WTC11 (cell line): ENCODE results near the gene TMCO2.

Experiments
- ATF1 ChIP-seq: sonication (generic); formaldehyde crosslinking; IDR thresholded peaks from 2 replicates; pipeline ENCODE4 v1.8.1; 2023; ENCODE audit warnings: mild to moderate bottlenecking, moderate library complexity, missing genetic modification reagents
- CREB1 ChIP-seq: sonication (generic); formaldehyde crosslinking; IDR thresholded peaks from 2 replicates; pipeline ENCODE4 v1.8.0; 2023; ENCODE audit warnings: mild to moderate bottlenecking, missing genetic modification reagents
- GTF2I ChIP-seq: fragments of 250-450 bp; sonication (Bioruptor Pico); conservative IDR thresholded peaks from 2 replicates; pipeline ENCODE4 v1.4.0; 2021; ENCODE audit warnings: mild to moderate bottlenecking
- KAT7 ChIP-seq: sonication (generic); formaldehyde crosslinking; IDR thresholded peaks from 2 replicates; pipeline ENCODE4 v1.8.1; 2023; ENCODE audit warnings: missing genetic modification reagents, mild to moderate bottlenecking, borderline replicate concordance
- NFYB ChIP-seq: sonication (generic); formaldehyde crosslinking; conservative IDR thresholded peaks from 2 replicates; pipeline ENCODE4 v1.8.0; 2022; ENCODE audit warnings: low read depth, missing genetic modification reagents
- NR2C2 ChIP-seq: sonication (generic); formaldehyde crosslinking; IDR thresholded peaks from 2 replicates; pipeline ENCODE4 v1.8.0; 2022; ENCODE audit warnings: mild to moderate bottlenecking, missing genetic modification reagents
- NR3C1 ChIP-seq: sonication (generic); formaldehyde crosslinking; conservative IDR thresholded peaks from 2 replicates; pipeline ENCODE4 v1.8.1; 2023; ENCODE audit warnings: low read depth, mild to moderate bottlenecking, missing genetic modification reagents
- SOX15 ChIP-seq: fragments of 250-450 bp; sonication (Bioruptor Pico); IDR thresholded peaks from 2 replicates; pipeline ENCODE4 v1.9.0; 2021; ENCODE audit warnings: mild to moderate bottlenecking
- TEAD4 ChIP-seq: sonication (generic); formaldehyde crosslinking; IDR thresholded peaks from 2 replicates; pipeline ENCODE4 v1.8.0; 2022; ENCODE audit warnings: mild to moderate bottlenecking, missing genetic modification reagents
- TF ChIP-seq, protein P1 (sequence below): fragments of 200-600 bp; IDR thresholded peaks from 2 replicates; pipeline ENCODE4 v1.8.0; 2022; ENCODE audit warnings: antibody characterized with exemption
- TF ChIP-seq, protein P2 (sequence below): sonication (generic); formaldehyde crosslinking; IDR thresholded peaks from 2 replicates; pipeline ENCODE4 v1.8.1; 2022; ENCODE audit warnings: low read depth, mild to moderate bottlenecking, moderate library complexity, missing genetic modification reagents, borderline replicate concordance
- TF ChIP-seq, protein P3 (sequence below): sonication (generic); formaldehyde crosslinking; conservative IDR thresholded peaks from 2 replicates; pipeline ENCODE4 v1.8.1; 2022; ENCODE audit warnings: mild to moderate bottlenecking, missing genetic modification reagents
- TF ChIP-seq, protein P4 (sequence below): sonication (generic); formaldehyde crosslinking; IDR thresholded peaks from 2 replicates; pipeline ENCODE4 v1.8.1; 2022; ENCODE audit warnings: mild to moderate bottlenecking, missing genetic modification reagents, moderate library complexity, borderline replicate concordance
- TF ChIP-seq, protein P5 (sequence below): sonication (generic); formaldehyde crosslinking; IDR thresholded peaks from 2 replicates; pipeline ENCODE4 v1.8.1; 2022; ENCODE audit warnings: low read depth, missing genetic modification reagents, borderline replicate concordance

DNA sequence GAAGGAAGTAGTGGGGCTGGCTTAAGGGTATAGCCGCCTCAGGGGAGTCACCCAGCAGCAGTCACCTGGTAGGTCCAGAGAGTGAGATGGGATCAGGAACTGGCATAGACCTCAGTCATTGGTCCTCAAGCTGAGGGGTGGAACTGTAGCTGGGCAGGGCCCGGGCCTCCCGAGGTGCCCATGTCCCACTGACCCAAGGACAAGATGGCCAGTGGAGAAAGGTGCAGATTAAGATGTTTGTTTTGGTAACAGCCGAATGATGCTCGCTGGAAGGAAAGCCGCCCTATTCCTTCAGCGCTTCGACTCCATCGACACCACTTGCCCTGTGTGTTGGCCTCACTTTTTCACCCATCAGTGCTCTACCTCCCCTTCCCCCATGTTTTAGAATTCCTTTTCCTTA, 52.9 kb downstream of the TMCO2 start:
- TF ChIP-seq, protein P1, sequence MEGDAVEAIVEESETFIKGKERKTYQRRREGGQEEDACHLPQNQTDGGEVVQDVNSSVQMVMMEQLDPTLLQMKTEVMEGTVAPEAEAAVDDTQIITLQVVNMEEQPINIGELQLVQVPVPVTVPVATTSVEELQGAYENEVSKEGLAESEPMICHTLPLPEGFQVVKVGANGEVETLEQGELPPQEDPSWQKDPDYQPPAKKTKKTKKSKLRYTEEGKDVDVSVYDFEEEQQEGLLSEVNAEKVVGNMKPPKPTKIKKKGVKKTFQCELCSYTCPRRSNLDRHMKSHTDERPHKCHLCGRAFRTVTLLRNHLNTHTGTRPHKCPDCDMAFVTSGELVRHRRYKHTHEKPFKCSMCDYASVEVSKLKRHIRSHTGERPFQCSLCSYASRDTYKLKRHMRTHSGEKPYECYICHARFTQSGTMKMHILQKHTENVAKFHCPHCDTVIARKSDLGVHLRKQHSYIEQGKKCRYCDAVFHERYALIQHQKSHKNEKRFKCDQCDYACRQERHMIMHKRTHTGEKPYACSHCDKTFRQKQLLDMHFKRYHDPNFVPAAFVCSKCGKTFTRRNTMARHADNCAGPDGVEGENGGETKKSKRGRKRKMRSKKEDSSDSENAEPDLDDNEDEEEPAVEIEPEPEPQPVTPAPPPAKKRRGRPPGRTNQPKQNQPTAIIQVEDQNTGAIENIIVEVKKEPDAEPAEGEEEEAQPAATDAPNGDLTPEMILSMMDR = no peak
- TF ChIP-seq, protein P2, sequence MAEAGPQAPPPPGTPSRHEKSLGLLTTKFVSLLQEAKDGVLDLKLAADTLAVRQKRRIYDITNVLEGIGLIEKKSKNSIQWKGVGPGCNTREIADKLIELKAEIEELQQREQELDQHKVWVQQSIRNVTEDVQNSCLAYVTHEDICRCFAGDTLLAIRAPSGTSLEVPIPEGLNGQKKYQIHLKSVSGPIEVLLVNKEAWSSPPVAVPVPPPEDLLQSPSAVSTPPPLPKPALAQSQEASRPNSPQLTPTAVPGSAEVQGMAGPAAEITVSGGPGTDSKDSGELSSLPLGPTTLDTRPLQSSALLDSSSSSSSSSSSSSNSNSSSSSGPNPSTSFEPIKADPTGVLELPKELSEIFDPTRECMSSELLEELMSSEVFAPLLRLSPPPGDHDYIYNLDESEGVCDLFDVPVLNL (CRISPR knock-in tag) = no peak
- TF ChIP-seq, protein P3, sequence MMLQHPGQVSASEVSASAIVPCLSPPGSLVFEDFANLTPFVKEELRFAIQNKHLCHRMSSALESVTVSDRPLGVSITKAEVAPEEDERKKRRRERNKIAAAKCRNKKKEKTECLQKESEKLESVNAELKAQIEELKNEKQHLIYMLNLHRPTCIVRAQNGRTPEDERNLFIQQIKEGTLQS (CRISPR knock-in tag) = no peak
- TF ChIP-seq, protein P4, sequence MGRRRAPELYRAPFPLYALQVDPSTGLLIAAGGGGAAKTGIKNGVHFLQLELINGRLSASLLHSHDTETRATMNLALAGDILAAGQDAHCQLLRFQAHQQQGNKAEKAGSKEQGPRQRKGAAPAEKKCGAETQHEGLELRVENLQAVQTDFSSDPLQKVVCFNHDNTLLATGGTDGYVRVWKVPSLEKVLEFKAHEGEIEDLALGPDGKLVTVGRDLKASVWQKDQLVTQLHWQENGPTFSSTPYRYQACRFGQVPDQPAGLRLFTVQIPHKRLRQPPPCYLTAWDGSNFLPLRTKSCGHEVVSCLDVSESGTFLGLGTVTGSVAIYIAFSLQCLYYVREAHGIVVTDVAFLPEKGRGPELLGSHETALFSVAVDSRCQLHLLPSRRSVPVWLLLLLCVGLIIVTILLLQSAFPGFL = no peak
- TF ChIP-seq ATF1 (CRISPR knock-in tag) (no peak), NR3C1 (CRISPR knock-in tag) (no peak), CREB1 (CRISPR knock-in tag) (no peak), GTF2I (CRISPR knock-in tag) (no peak), SOX15 (CRISPR knock-in tag) (no peak), NFYB (no peak), NR2C2 (CRISPR knock-in tag) (no peak), KAT7 (CRISPR knock-in tag) (no peak), TEAD4 (CRISPR knock-in tag) (no peak)
- TF ChIP-seq, protein P5, sequence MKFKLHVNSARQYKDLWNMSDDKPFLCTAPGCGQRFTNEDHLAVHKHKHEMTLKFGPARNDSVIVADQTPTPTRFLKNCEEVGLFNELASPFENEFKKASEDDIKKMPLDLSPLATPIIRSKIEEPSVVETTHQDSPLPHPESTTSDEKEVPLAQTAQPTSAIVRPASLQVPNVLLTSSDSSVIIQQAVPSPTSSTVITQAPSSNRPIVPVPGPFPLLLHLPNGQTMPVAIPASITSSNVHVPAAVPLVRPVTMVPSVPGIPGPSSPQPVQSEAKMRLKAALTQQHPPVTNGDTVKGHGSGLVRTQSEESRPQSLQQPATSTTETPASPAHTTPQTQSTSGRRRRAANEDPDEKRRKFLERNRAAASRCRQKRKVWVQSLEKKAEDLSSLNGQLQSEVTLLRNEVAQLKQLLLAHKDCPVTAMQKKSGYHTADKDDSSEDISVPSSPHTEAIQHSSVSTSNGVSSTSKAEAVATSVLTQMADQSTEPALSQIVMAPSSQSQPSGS (CRISPR knock-in tag) = no peak
